Activated CD4-positive, alpha-beta memory T cell treated with anti-CD3 and anti-CD28 coated beads, Interleukin-2, amount 10 ng/mL, durations not matched to agents 7 days and 5 days (primary cell): Measurements from ENCODE around the gene SCN10A. TPM values are rescaled to one million over a fixed set of nuclear protein-coding genes. Genes with fewer than 3 reads are reported as not detected.

ENCODE experiments used
- total RNA-seq, 2 experiments: library from RNA; stranded (reverse); gene quantifications; one replicate each; pipeline ENCODE4 v1.2.3, GENCODE V29; 2021

SCN10A gene
- total RNA-seq, 2 experiments from 2014 or later: not detected

Other genes with a start within 250 kb of the SCN10A start
- under 1 TPM in 1 of 2 experiments, not detected in 1; 0.10 TPM for gene SCN5A, start 166.5 kb downstream of the SCN10A start, total RNA-seq
- gene SCN11A, start 235.7 kb upstream of the SCN10A start, total RNA-seq: not detected
- gene WDR48, start 235.8 kb upstream of the SCN10A start, total RNA-seq: 10 to 100 TPM; 38.7 to 40.4 TPM